Rectal smooth muscle tissue (tissue), 1 donor: Measurements from ENCODE around the gene CNTNAP5.
"Not testable (repeated sequence)": the region's sequence is repeated elsewhere in the genome, so short reads cannot be mapped to it uniquely, and the experiment has no call there.

ENCODE experiments used
- H3K27ac ChIP-seq: one replicate; pipeline ENCODE4 v1.7.0; 2013; ENCODE audit warnings: low read depth, low read length, inconsistent platforms
- H3K27me3 ChIP-seq: one replicate; pipeline ENCODE4 v1.7.0; 2013; ENCODE audit warnings: low read length; ENCODE audit not compliant: control insufficient read depth, insufficient read depth
- H3K36me3 ChIP-seq: one replicate; pipeline ENCODE4 v1.7.0; 2013; ENCODE audit warnings: low read length; ENCODE audit not compliant: control insufficient read depth, insufficient read depth
- H3K4me1 ChIP-seq: one replicate; pipeline ENCODE4 v1.7.0; 2013; ENCODE audit warnings: low read length; ENCODE audit not compliant: control insufficient read depth, insufficient read depth
- H3K4me3 ChIP-seq: one replicate; pipeline ENCODE4 v1.7.0; 2013; ENCODE audit warnings: low read length
- H3K9ac ChIP-seq: one replicate; pipeline ENCODE4 v1.7.0; 2013; ENCODE audit warnings: low read length

The CNTNAP5 gene

DNA sequence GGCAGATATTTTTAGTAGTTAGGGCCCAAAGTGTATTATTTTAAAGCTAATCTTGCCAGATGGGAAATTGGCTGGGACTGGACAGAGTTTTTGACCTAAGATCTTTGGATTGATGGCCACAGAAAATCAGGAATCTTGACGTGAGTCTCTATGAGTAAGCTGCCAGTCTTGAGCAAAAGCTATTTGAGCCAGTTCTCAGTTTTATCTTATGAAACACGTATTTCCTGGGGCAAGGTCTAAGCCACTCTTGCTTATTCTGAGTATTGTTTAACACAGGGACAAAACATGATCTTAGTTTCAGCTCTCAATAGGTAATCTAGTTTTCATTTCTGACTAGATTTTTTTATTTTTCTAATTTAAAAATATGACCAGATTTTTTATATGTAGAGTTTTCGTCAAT lies 329.4 kb downstream of the CNTNAP5 start:
- no peak overlapping the region for H3K27ac ChIP-seq
- H3K4me3 ChIP-seq, result no peak overlapping the region
- H3K27me3 ChIP-seq, result no peaks in the 10 kb centered on the region
- H3K36me3 ChIP-seq, result no peaks in the 10 kb centered on the region
- H3K4me1 ChIP-seq, result no peaks in the 10 kb centered on the region
- no peak overlapping the region for H3K9ac ChIP-seq

DNA sequence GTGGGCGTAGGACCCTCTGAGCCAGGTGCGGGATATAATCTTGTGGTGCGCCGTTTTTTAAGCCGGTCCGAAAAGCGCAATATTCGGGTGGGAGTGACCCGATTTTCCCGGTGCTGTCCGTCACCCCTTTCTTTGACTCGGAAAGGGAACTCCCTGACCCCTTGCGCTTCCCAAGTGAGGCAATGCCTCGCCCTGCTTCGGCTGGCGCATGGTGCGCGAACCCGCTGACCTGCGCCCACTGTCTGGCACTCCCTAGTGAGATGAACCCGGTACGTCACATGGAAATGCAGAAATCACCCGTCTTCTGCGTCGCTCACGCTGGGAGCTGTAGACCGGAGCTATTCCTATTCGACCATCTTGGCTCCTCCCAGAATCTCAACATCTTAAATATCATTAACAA lies 336.9 kb downstream of the CNTNAP5 start:
- not testable (repeated sequence) for H3K4me1 ChIP-seq, H3K9ac ChIP-seq, H3K27ac ChIP-seq, H3K27me3 ChIP-seq, H3K36me3 ChIP-seq, H3K4me3 ChIP-seq

- no peak overlapping the region for H3K27ac ChIP-seq
- no peak overlapping the region for H3K9ac ChIP-seq
- H3K36me3 ChIP-seq, result no peaks in the 10 kb centered on the region
- H3K27me3 ChIP-seq, result no peaks in the 10 kb centered on the region
- no peaks in the 10 kb centered on the region for H3K4me1 ChIP-seq
- H3K4me3 ChIP-seq, result no peak overlapping the region
Measured at GRCh38 chr2:124369181-124369580, 344.1 kb downstream of the CNTNAP5 start.

GRCh38 chr2:124380221-124380749 lies 355.2 kb downstream of the CNTNAP5 start:
- Histone ChIP-seq H3K36me3 (no peaks in the 10 kb centered on the region), H3K27ac (no peak overlapping the region), H3K4me1 (no peaks in the 10 kb centered on the region), H3K9ac (no peak overlapping the region), H3K4me3 (no peak overlapping the region), H3K27me3 (no peaks in the 10 kb centered on the region)

GRCh38 chr2:124382067-124382618 lies 357.1 kb downstream of the CNTNAP5 start:
- no peak overlapping the region for H3K27ac ChIP-seq
- no peaks in the 10 kb centered on the region for H3K36me3 ChIP-seq
- no peak overlapping the region for H3K4me3 ChIP-seq
- no peaks in the 10 kb centered on the region for H3K27me3 ChIP-seq
- no peak overlapping the region for H3K9ac ChIP-seq
- H3K4me1 ChIP-seq, result no peaks in the 10 kb centered on the region

- no peaks in the 10 kb centered on the region for H3K36me3 ChIP-seq
- no peak overlapping the region for H3K4me3 ChIP-seq
- H3K9ac ChIP-seq, result no peak overlapping the region
- no peaks in the 10 kb centered on the region for H3K4me1 ChIP-seq
- no peaks in the 10 kb centered on the region for H3K27me3 ChIP-seq
- no peak overlapping the region for H3K27ac ChIP-seq
Measured at GRCh38 chr2:124395961-124396360, 370.9 kb downstream of the CNTNAP5 start.

- H3K4me3 ChIP-seq, result no peak overlapping the region
- H3K9ac ChIP-seq, result no peak overlapping the region
- no peaks in the 10 kb centered on the region for H3K4me1 ChIP-seq
- no peaks in the 10 kb centered on the region for H3K27me3 ChIP-seq
- no peaks in the 10 kb centered on the region for H3K36me3 ChIP-seq
- no peak overlapping the region for H3K27ac ChIP-seq
Measured at GRCh38 chr2:124402274-124402673, 377.2 kb downstream of the CNTNAP5 start.

DNA sequence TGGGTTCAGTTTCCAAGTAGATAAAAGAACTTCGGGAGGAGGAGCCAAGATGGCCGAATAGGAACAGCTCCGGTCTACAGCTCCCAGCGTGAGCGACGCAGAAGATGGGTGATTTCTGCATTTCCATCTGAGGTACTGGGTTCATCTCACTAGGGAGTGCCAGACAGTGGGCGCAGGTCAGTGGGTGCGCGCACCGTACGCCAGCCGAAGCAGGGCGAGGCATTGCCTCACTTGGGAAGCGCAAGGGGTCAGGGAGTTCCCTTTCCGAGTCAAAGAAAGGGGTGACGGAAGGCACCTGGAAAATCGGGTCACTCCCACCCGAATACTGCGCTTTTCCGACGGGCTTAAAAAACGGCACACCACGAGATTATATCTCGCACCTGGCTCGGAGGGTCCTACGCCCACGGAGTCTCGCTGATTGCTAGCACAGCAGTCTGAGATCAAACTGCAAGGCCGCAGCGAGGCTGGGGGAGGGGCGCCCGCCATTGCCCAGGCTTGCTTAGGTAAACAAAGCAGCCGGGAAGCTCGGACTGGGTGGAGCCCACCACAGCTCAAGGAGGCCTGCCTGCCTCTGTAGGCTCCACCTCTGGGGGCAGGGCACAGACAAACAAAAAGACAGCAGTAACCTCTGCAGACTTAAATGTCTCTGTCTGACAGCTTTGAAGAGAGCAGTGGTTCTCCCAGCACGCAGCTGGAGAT lies 382.9 kb downstream of the CNTNAP5 start:
- H3K27me3 ChIP-seq, H3K4me3 ChIP-seq, H3K36me3 ChIP-seq, H3K27ac ChIP-seq, H3K9ac ChIP-seq, H3K4me1 ChIP-seq: not testable (repeated sequence)

- H3K4me1 ChIP-seq, result no peaks in the 10 kb centered on the region
- H3K9ac ChIP-seq, result no peak overlapping the region
- H3K27ac ChIP-seq, result no peak overlapping the region
- no peaks in the 10 kb centered on the region for H3K27me3 ChIP-seq
- H3K4me3 ChIP-seq, result no peak overlapping the region
- no peaks in the 10 kb centered on the region for H3K36me3 ChIP-seq
Measured at GRCh38 chr2:124424074-124424473, 399.0 kb downstream of the CNTNAP5 start.

DNA sequence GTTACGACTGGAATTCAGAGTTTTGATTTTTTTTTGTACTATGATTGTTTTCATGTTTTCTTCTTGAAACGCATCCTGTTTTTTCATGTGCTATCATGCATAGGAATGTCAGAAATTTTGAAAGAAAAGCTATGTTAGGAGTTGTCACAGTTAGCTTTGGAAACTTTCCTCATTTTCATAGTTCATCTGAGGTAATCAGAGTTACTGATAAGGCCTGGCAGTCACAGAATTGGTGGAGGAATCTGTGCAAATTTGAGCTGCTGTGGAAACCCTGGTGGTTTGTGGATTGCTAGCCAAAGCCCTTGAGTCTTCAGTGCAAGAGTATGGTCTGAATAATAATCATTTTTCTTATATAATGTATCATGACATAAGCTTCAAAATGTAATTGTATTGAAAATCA lies 401.0 kb downstream of the CNTNAP5 start:
- Histone ChIP-seq H3K27ac (no peak overlapping the region), H3K4me1 (no peaks in the 10 kb centered on the region), H3K36me3 (no peaks in the 10 kb centered on the region), H3K27me3 (no peaks in the 10 kb centered on the region), H3K9ac (no peak overlapping the region), H3K4me3 (no peak overlapping the region)

DNA sequence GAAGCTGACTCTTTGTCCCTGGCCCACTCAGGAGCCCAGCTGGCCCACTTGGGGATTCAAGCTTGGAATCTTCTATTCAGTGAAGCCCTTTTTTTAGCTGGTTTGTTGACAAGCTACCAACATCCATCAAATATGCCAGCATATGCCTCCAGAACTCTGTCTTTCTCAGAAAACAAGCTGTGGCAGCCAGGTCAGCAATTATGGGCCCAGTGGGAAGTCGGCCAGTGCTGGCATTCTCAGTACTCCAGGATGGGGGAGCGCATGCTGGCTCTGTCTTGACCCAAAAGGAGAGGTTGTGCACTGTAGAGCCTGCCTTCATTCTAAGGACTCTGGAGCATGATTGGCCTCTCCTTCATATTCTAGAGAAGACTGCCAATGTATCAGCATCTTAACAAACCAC lies 401.5 kb downstream of the CNTNAP5 start:
- no peak overlapping the region for H3K27ac ChIP-seq
- H3K36me3 ChIP-seq, result no peaks in the 10 kb centered on the region
- H3K4me3 ChIP-seq, result no peak overlapping the region

GRCh38 chr2:124437811-124438210 lies 412.7 kb downstream of the CNTNAP5 start:
- Histone ChIP-seq H3K27ac (no peak overlapping the region), H3K4me1 (no peaks in the 10 kb centered on the region), H3K9ac (no peak overlapping the region), H3K27me3 (no peaks in the 10 kb centered on the region), H3K4me3 (no peak overlapping the region), H3K36me3 (no peaks in the 10 kb centered on the region)

More for the DNA sequence above, 401.5 kb downstream of the CNTNAP5 start:
- H3K27me3 ChIP-seq, result no peaks in the 10 kb centered on the region
- no peak overlapping the region for H3K9ac ChIP-seq
- H3K4me1 ChIP-seq, result no peaks in the 10 kb centered on the region

GRCh38 chr2:124450481-124450880 lies 425.4 kb downstream of the CNTNAP5 start:
- Histone ChIP-seq H3K36me3 (no peaks in the 10 kb centered on the region), H3K4me1 (no peaks in the 10 kb centered on the region), H3K27me3 (no peaks in the 10 kb centered on the region), H3K4me3 (no peak overlapping the region), H3K9ac (no peak overlapping the region), H3K27ac (no peak overlapping the region)
